ENCODE results near the gene MSGN1. TPM values are rescaled to one million over a fixed set of nuclear protein-coding genes. Genes with fewer than 3 reads are reported as not detected.
"Not testable (repeated sequence)": the region's sequence is repeated elsewhere in the genome, so short reads cannot be mapped to it uniquely, and the experiment has no call there.

The MSGN1 gene
- total RNA-seq, 1 experiment from 2014 or later, result not detected

DNA sequence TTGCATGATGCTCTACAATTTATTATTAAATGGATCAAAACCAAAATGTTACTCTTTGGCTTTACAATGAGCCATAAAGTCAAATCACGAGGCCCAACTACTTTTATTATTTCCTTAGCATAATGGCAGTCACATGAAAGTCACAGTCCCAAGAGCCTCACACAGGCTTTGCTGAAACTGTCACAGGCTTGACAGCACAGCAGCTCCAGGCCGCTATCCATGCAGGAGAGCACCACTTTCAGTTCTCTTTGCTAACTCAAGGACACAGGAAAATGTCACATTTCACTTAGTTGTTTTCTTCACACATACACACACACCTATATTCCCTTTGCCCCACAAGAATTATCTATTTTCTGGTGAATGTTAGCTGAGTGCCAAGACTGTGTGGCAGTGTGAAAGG, 11.1 kb upstream of the MSGN1 start:
- DNase-seq (ENCODE audit: low spot score), result no peak

DNA sequence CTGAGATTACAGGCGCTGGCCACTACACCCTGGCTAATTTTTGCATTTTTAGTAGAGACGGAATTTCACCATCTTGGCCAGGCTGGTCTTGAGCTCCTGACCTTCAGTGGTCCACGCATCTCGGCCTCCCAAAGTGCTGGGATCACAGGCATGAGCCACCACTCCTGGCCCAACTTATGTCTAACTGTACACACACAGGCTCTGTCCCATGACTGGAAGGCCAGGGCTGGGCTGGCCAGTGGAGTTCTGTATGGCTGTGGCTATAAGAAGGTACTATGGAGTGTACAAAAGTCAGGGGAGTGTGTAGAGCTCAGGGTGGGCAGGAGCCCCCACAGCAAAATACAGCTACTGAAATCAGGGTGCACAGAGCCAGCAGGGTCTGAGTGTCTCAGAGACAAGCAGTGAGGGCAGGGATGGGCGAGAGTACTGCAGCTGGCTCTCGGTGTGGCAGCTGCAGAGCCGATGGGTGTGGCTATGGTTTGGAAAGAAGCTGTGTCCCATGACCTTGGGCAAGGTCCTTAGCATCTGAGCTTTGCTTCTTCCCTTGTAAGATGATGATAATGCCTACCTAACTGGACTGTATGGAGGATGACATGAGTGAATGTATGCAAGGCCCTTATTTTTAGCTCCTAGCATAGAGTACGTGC, 10.4 kb upstream of the MSGN1 start:
- DNase-seq (ENCODE audit: low spot score), result no peak

DNA sequence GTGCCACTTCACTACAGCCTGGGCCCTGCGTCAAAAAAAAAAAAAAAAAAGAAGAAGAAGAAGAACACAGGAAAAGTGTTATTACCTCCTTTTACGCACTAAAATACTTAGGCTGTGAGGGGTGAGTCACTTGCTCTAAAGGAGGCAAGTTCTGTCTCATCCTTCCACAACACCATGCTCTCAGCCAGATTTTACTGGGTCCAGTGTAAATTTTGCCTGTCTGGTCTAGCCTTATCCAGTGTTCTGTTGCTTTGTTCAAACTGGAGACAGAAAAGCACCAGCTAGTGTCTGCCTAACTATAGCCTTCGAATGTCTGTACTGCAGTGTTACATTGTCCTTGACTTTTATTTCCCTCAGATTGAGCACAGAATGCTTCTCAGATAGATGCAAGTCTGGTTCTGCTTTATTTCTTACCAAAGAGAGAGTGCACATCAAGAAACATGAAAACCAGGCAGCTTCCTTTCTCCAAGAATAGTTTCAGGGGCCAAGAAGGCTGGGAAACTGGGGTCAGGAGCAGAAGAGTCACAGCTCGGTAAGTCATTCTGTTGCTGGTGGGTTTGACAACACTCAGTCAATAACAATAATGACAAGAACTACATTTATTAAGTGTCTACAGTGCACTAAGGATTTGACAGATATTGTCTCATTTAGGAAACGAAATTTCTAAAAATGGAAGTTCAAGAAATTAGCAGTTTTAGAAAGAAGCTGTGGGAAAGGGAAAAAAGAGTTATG, 3.1 kb upstream of the MSGN1 start:
- no peak for DNase-seq (ENCODE audit: low spot score)

DNA sequence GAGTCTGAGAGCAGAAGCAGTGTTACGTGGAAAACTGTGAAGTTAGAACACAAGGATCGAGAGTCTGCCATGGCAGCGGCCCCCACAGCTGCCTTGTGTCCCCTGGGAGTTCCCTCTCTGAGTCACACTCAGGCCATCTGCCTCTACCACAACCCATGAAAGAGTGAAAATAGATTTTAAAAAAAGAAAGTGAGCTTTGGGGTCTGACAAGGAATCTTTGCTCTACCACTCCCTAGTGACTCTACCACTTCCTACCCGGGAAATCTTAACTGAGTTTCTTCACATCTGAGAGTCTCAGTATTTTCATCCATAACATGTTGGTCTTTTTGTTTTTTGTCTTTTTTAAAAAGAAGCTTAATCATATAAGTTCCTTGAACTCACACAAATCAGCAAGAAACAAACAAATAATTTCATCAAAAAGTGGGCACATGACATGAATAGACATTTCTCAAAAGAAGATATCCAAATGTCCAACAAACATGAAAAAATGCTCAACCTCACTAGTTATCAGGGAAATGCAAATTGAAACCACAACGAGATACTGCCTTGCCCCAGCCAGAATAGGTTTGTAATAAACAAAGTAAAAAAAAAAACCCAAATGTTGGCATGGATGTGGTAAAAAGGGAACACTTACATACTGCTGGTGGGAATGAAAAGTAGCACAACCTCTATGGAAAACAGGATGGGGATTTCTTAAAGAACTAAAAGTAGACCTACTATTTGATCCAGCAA, 2.4 kb upstream of the MSGN1 start:
- no peak for DNase-seq (ENCODE audit: low spot score)

DNA sequence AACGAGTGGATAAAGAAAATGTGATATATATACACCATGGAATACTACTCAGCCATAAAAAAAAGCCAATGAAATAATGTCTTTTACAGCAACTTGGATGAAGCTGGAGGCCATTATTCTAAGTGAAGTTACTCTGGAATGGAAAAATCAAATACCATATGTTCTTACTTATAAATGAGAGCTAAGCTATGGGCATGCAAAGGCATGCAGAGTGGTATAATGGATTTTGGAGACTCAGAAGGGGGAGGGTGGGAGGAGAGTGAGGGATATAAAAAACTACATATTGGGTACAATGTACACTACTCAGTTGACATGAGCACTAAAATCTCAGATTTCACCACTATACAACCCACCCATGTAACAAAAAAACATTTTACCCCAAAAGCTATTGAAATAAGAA, 1.7 kb upstream of the MSGN1 start:
- DNase-seq (ENCODE audit: low spot score), result no peak

DNA sequence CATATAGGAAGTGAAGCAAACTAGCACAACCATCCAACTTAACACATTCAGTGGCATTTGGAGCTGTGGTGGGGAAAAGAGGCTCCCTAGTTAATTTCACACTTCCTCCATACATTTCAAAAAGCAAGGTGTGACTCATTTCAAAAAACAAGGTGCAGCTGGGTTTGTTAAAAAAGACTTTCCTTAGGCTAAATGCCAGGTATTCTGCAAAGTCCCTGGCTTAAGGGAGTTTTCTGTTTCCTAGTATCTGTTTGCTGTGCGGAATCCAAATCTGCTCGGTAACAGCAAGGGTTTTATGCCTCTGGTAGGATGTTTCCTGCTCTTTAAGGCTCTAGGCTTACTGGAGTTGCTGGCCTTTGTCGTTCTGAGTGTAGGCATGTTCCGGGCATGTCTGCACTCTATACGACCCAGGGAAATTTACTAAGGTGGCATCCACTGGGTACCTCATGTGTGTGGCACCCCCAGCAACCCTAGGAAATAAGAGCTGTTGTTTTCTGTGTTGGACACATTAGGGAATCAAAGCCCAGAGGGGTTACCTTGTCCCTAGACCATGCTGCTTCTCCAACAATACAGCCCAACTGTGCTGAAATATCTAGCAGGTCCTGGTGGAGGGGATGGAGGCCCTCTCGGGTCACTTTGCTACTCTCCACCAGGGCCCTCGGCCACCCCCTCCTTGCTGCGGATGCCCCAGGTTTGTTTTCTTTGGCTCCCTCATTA, 634 bp upstream of the MSGN1 start:
- DNase-seq (ENCODE audit: low spot score), result no peak

DNA sequence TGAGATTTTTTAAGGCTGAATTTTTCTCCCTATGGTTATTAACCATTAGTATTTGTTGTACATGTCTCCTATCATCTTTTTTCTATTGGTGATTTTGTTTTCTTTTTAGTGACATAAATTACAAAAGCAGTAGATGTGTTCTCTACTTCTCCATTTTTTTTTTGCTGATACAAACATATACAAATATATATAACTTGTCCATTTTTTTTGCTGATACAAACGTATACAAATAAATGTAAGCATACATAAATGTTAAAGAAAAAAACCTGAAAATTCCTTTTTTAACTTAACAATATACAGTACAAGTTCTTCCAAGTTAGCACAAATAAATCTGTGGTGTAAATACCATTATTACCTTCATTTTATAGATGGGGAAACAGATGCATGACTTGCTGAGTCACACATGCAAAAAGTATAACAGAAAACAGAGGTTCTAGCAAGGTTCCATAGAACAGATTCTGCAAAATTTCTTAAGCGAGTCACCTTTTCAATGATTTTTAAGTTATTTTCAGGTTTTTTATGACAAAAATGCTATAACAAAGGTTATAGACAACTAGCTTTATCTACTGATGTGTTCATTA, 2.1 kb downstream of the MSGN1 start:
- DNase-seq (ENCODE audit: low spot score), result no peak

DNA sequence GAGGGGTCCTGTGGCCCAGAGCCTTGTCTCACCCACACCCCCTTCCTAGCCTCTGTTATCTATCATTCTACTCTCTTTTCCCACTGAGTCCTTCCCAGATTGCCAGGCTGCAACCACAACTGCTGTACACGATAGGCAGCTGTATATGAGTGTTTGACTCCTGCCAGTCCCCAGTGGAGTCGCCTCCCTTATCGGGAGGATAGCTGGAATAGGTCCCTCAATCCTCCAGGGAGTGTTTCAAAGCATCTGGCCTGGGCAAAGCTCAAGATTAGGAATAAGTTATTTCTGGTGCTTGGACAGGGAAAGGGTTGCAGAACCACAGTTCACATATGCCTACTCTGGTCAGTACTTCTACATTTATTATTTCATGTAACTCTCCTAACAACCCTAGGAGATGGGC, 4.8 kb downstream of the MSGN1 start:
- no peak for DNase-seq (ENCODE audit: low spot score)

DNA sequence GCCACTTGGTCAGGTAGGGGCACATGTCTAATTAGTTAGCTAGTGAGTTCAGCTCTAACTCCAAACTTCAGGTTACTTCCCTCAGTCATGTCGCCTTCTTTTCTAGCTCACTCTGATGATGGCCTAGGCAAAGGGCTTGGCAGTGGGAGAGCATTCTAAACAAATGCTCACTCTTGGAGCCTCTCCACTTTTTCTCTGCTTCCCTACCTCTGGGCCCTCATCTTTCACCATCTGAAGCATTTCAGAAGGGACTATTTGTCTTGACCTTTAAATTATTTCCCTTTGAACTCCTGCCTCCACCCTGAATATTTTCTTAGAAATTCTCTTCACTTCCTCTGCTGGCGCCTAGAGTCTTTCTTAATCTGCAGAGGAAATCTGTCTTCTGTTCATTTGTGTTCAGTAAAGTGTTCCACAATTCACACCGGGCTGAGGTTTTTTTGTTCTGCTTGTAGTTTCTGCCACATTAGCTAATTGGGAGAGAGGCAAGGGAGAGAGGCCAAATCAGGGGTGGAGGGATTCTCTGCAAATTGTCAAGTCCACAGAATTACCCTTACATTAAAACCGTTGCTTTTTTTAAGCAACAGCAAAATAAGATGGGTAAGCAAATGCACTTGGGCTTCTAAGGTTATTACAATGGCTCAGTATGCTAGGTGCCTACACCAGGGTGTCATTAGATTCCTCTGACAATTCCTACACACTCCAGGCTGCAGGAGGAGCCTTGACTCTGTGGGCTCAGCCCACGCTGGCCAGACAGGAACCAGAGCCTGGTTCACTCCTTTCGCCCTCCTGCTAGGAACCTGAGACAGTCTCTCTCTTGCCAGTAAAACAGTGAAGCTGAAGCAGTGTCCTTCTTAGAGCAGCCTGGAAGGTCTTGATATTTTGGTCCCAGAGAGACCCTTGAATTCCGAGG, 5.5 kb downstream of the MSGN1 start:
- DNase-seq (ENCODE audit: low spot score), result no peak

DNA sequence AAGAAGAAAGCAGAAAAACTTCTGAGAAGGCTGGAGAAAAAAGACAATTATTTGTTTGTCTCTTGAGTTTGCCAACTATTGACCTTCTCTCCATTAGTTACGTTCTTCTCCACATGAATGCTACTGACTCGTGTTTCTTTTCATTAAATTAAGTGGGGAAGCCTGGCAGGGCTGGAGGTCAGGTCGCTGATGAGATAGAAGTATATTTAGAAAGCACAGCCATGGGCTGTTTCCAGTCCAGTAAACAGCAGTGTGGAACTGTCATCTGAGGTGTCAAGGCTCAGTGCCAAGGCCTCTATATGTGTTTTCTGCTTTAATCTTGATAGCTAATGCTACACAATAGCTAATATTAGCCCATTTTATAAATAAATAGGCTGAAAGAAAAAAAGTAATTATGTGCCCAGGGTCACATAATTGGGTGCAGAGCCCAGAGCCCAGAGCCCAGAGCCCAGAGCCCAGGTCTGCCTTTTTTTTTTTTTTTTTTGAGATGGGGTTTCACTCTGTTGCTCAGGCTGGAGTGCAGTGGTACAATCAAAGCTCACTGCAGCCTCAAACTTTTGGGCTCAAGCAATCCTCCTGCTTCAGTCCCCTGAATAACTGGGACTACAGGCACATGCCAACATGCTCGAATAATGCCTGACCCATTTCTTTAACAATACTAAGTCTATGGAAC, 6.3 kb downstream of the MSGN1 start:
- no peak for DNase-seq (ENCODE audit: low spot score)

DNA sequence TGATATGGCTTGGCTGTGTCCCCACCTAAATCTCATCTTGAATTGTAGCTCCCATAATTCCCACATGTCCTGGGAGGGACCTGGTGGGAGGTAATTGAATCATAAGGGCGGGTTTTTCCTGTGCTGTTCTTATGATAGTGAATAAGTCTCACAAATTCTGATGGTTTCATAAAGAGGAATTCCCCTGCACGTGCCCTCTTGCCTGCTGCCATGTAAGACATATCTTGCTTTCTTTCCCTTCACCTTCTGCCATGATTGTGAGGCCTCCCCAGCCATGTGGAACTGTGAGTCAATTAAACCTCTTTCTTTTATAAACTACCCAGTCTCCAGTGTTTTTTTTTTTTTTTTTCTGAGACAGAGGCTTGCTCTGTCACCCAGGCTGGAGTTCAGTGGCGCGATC, 7.4 kb downstream of the MSGN1 start:
- not testable (repeated sequence) for DNase-seq (ENCODE audit: low spot score)

DNA sequence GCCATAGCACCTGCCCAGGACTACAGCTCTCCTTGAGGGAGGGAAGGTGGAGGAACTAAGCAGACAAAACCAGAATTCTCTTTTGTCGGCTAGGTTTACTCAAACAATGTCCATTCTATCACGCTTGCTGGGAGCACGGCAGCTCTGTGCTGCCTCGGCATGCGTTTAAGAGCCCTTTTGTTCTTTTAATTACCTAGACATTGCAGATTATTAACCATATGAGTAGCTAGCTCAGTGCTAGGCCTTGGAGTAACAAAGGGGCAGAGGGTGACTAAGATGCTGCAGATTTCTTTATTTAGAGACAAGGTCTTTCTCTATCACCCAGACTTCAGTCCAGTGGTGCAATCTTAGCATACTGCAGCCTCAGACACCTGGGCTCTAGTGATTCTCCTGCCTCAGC, 11.1 kb downstream of the MSGN1 start:
- DNase-seq (ENCODE audit: low spot score), result no peak

DNA sequence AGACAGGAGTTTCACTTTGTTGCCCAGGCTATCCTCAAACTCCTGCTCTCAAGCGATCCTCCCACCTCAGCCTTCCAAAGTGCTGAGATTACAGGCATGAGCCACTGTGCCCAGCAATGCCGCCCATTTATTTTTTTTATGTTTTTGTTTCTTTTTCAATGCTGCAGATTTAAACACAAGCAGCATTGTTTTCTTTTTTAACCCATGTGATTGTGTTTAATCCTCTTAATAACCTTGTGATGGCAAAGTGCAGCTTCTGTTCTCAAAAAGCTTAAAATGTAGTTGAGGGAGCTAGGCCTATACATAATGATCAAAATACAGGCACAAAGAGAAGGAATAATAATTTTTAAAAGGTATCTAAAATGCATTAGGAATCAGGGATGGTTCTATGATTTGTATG, 11.5 kb downstream of the MSGN1 start:
- DNase-seq (ENCODE audit: low spot score), result no peak

DNA sequence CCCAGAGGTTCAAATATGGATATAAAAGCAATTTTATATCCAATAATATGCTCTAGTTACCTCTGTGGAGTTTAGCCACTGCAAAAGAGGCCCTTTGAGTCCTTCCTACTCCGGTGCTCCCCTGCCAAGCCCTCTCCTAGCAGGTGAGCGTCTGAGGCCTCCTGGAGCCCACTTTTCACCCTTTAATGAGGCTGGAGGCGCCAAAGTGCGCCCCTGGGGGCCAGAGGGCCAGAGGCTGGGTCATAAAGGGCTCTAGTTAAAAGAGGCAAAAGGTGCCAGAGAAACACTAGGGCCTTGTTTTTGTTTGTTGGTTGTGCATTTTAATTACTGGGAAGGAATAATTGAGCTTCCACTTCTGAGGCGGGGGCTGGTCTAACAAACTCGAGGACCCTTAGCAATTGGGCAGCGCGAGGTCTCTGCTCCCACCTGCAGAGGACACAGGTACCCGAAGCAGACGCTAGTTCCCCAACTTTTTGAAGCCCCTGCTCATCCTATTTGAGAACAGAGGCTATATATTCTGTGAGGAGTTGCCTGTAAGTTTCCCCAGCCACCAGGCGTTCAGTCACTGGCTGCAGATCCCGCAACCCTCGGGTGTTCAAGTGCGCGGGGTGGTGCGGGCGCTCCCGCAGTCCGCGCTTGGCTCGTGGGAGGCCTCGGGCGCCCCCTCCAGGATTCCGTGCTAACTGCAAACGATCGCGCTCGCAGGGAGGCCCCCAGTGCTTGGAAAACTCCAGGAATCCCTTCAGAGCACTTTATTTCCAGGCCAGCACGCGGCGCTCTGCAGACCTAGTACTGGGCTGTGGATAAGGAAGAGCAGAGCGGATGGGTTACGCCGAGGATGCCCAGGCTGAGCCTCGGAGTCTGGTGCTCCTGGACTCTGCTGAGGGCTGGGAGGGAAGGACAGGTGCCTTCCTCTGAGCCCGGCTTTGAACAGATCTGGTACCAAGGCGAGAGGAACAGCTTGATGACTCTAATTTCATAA, 14.1 kb downstream of the MSGN1 start:
- DNase-seq (ENCODE audit: low spot score), result peak; percentile 49

DNA sequence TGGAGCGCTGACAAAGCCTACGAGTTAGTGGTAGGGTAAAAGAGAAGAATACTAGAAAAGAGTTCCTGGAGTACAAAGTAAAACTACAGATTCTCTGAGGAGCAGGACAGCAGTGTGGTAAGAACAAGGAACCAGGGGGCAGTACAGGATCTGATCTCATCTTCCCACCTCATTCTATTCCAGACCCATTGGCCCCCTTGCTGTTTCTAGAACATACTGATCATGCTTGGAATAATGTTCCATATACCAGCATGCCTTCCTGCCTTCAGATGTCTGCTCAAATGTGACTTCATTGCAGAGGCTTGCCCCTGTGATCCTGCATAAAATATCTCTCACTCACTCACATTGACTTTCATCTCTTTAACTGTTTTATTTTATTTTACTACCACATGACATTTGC, 19.3 kb downstream of the MSGN1 start:
- DNase-seq (ENCODE audit: low spot score), result no peak

DNA sequence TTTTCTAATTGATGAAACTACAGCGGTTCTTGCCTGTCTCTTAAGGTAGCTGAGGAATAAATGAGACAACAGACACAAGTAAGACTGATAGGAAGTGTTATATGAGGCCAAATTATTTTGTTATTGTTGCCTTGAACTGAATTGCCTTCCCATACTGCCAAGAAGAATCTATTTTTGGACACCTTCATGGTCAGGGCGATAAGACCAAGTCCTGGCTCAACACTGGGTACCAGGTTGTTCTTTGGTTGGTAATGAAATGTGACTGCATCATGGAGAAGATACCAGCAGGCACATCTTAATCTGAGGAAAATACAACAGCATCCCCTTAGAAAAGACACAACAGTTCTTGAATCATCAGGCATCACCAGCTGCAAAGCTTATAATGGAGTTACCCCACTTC, 23.7 kb downstream of the MSGN1 start:
- DNase-seq (ENCODE audit: low spot score), result no peak

DNA sequence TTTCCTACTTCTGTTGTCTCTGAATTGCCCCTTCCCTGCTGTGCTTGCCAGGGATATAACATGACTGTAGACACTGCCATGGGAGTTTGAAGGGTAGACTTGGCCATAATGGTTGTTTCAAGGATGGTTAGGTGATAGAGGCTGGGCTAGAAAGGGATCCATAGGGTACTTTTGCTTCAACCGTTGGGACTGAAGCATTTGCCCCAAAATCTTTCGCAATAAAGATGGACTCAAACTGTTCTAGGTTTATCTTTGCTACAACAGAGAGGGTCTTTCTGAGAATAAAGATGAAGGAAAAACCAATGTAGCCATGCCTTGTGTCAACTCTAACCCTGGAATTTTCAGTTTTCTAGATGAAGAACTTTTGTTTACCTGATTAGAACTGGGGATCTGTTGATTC, 27.2 kb downstream of the MSGN1 start:
- DNase-seq (ENCODE audit: low spot score), result no peak

DNA sequence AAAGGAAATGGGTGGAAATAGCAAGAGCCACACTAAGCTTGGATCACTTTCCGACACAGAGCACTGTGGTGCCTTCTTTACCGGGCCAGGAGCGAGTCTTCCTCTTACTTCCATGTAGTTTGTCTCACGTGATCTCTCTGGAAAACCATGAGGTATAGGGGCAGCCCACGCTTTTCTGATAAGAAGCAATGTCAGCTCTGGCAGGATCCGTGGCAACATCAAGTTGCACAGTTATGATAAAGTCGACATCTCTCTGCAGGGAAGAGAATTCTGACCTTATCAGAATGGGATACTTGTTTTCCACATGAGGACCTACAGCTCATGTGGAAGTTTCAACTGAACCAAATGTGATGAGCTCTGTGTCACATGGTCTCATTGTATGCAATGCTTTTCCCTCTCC, 29.5 kb downstream of the MSGN1 start:
- DNase-seq (ENCODE audit: low spot score), result no peak

DNA sequence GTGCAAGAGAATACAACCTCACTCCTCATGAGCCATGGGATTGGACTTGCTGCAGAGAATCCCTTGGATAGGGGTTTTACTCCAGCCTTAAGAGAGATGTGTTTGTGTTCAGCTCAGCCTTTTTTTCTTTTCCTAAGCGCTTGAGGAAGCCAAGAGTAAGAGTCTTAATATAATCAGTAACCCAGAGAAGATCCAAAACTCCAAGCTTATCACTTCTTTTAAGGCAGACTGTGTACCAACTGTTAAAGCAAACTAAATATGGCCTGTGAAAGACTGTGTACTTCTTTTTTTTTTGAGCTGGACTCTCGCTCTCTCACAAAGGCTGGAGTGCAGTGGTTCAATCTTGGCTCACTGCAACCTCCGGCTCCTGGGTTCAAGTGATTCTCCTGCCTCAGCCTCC, 30.4 kb downstream of the MSGN1 start:
- no peak for DNase-seq (ENCODE audit: low spot score)
